GM19023 (cell line): ENCODE results near the gene CRMP1.
"Not testable (repeated sequence)": the region's sequence is repeated elsewhere in the genome, so short reads cannot be mapped to it uniquely, and the experiment has no call there.

ENCODE experiments used
- ATAC-seq: cut with Tn5 transposase; IDR thresholded peaks from one replicate; pipeline ENCODE4 v1.9.1; 2021; ENCODE audit warnings: mild to moderate bottlenecking, moderate library complexity; ENCODE audit not compliant: unreplicated experiment

Gene CRMP1

DNA sequence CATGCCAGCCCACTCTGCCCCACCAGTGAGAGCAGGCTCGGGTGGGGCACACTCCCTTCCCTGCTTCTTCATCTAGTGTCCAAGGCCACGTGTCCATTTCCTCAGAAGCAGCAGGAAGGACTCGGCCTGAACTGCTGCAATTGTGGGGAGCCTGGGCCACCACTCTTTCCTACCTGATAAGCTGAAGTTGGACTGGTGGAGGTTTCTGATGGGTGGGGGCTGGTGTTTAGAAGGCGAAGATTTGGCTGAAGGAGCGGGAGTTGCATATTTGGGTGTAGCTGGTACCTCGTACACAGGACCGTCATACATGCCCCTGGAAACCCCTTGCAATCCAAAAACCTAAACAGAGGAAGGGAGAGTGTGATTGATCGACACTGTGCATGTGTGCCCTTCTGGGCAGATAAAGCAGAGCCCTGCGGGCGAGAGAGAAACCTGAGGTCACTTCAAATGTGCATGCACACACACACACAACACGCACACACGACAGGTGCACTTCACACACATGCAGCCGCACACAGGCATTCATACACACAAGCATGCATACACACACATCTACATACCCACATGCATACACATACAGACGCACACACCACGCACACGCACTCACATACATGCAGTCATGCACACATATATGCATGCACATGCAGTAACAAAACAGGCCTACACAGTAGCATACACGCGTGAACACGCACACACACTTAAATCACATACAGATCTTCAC lies 67.4 kb downstream of the CRMP1 start:
- no peak for ATAC-seq

GRCh38 chr4:5824635-5825034 lies 68.3 kb downstream of the CRMP1 start:
- no peak for ATAC-seq

- ATAC-seq = no peak
Observed at GRCh38 chr4:5824227-5824626, 68.7 kb downstream of the CRMP1 start.

GRCh38 chr4:5823542-5824211 lies 69.2 kb downstream of the CRMP1 start:
- no peak for ATAC-seq

DNA sequence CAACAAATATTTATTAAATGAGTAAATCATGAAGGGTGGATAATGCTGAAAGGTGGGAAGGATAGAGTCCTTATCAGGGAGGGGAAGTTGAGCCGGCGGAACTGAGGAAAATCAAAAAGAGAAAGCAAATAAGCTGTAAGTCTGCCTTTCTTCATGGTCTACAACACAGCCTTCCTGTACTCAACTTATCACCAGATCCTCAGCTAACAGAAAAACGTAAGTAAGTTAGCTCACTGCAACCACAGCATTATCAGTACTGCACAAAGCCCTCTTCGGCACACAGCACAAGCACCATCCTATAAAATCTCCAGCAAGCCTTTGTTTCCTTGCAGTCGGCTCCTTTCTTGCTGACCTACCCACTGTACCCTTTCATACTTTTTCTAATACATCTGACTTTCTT lies 70.3 kb downstream of the CRMP1 start:
- ATAC-seq = no peak

DNA sequence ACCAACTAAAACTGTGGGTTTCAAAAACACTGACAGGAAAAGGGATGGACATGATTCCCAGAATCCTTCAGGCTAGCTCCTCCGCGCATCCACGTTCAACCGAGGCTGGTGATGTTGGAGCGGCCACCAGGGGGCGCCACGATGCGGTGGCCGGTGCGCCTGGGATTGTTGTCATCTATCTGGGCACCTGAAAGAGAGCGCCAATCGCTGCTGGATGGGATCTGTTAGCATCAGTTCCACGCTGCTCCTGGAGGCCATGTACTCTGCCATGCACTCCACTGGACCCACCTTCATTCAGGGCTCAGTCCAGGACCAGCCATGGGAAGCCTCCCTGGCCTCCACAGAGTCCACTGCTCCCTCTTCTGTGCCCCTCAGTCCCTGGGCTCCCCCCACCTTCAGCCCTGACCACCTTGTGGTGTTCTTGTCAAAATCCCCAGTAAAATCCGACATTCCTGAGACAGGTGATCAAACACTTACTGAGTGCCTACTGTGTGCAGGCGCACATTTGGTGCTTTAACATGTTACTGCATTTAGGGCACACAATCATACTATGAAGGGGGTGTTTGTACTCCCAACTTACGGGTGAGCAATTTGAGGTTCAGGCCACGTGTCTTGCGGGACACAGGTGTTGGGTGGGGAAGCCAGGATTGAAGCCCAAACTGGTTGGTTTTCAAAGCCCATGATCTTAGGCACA lies 71.1 kb downstream of the CRMP1 start:
- ATAC-seq = no peak

DNA sequence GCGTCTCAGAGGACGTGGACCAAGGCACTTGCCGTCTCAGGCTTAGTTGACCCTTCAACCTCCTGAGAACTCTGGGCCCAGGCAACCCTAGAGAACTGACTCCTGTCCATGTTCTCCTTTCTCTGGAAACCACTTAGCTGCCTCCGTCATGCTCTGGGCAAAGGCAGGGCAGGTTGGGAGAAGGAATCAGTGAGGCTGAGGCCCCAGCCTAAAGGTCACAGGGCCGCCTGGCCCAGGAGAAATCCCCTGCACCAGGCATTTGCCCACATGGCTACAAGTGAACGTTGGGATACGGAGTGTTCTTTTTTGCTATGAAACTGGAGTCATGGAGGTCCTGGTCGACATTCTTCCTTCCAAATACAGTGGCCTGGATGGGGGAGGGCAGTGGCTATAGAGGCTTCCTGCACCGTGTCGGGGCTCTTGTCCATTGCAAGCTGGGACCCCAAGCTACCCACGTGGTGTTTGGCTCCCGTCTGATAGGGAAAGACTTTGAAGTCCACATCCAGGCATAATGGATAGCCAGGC lies 76.0 kb downstream of the CRMP1 start:
- ATAC-seq = no peak

DNA sequence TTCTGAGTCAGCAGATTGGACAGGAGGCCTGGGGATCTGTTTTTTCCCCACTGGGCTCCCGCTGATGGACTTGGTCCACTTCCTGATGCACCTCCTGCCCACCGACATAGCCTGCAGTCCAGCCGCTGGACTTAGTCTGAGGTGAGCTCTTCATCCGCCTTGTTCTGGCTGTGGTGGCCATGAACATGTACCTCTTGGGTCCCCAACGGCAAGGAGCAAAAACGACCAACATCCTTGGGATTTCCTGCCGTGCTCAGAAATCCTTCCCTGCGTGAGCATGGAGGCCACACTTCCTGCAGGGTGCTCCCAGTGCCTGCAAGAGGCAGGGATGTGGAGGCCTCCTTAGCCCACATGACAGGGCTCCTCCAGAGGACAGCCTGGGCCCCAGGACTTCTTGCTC lies 76.8 kb downstream of the CRMP1 start:
- no peak for ATAC-seq

DNA sequence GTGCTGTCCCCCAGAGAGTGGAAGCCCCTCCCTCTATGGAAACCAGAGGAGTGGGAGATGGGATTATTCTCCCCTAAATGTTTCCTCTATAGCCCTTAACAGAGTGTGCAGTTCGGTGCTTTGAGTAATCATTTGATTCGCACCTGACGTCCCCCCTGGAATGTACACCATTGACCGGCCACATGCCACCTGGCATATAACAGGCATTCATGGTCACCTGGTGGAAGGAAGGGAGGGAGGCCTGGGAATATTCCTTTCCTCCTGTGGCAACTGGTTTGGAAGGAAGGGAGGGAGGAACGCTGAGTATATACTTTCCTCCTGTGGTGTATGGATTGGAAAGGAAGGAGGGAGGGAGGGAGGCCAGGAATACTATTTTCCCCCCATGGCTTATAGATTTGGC lies 77.2 kb downstream of the CRMP1 start:
- ATAC-seq = no peak

- ATAC-seq = no peak
Observed at GRCh38 chr4:5814421-5814820, 78.5 kb downstream of the CRMP1 start.

- no peak for ATAC-seq
Observed at GRCh38 chr4:5813882-5814255, 79.0 kb downstream of the CRMP1 start.

- ATAC-seq = no peak
Observed at GRCh38 chr4:5812506-5813229, 80.2 kb downstream of the CRMP1 start.

DNA sequence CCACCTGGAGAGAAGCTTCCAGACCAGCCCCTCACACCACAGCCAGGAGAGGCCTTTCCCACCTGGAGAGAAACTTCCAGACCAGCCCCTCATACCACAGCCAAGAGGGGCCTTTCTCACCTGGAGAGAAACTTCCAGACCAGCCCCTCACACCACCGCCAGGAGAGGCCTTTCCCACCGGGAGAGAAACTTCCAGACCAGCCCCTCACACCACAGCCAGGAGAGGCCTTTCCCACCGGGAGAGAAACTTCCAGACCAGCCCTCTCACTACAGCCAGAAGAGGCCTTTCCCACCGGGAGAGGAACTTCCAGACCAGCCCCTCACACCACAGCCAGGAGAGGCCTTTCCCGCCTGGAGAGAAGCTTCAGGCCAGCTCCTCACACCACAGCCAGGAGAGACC lies 80.8 kb downstream of the CRMP1 start:
- ATAC-seq = not testable (repeated sequence)

DNA sequence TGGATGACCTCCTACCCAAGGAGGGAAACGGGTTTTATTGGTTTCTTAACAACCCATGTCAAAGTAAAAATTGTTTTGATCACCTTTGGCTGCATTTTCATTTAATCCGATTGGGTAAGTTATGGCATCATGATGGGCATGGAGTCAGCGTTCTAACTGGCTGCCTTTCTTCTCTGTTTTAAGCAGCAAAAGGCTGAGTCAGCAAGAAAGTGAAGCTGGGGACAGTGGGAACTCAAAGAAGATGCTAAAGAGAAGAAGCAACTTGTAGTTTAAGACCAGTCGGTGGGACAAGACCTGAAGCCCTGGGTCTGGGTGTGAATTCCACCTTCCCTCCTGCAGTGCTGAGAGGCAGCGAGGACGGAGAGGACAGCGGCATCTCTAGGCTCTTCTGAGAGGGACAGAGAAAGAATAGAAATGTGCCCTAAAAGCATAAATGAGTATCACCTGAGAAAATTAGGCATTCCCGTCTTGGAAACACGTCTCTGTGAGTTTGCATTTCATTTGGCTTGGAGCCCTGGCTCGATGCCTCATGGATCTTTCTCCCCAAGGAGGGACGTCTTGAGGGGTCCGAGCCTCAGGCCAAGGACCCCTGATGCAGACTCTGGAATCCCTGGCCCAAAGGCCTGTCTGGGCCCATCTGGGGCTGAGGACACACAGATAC lies 82.0 kb downstream of the CRMP1 start:
- ATAC-seq = no peak

GRCh38 chr4:5810151-5810550 lies 82.7 kb downstream of the CRMP1 start:
- ATAC-seq = no peak

GRCh38 chr4:5809216-5809776 lies 83.6 kb downstream of the CRMP1 start:
- ATAC-seq = no peak

DNA sequence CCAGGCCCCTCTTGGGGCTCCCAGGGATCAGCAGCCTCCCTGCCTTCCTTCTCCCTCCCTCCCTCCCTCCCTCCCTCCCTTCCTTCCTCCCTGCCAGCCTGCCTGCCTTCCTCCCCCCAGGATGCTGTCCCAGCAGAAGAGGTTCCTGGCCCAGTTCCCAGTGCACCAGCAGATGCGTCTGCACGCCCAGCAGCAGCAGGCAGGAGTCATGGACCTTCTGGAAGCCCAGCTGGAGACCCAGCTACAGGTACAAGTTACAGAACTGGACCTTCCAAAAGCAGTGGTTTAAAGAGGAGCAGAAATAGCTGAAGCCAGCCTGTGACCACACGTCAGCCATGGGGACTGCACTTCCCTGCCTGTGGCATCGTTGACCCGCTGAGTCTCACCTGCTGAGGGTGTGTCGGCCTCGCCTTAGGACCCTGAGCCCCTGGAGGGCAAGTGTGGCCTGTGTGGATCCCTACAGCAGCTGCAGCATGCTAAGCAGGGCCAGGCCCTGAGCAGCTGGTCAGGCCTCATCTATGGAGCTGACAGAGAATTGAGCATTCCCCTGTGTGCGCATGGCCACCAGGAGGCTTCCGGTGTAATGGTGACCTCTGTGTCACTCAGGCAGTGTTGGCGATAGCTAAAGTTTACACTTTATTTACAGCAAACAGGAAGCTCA lies 84.7 kb downstream of the CRMP1 start:
- no peak for ATAC-seq

GRCh38 chr4:5805270-5805669 lies 87.6 kb downstream of the CRMP1 start:
- ATAC-seq = no peak

- ATAC-seq = no peak
Observed at GRCh38 chr4:5804656-5805055, 88.2 kb downstream of the CRMP1 start.

GRCh38 chr4:5802565-5802964 lies 90.3 kb downstream of the CRMP1 start:
- no peak for ATAC-seq
